NCI-H146 treated with DMSO at 0.1 percent for 48 hours (cell line): ENCODE results near the gene RREB1.
"Not testable (repeated sequence)": the region's sequence is repeated elsewhere in the genome, so short reads cannot be mapped to it uniquely, and the experiment has no call there.

Experiments used
- DNase-seq: peaks from one replicate; lab custom pipeline; 2025; ENCODE audit not compliant: unreplicated experiment; lab: John Stamatoyannopoulos, UW

Gene RREB1

DNA sequence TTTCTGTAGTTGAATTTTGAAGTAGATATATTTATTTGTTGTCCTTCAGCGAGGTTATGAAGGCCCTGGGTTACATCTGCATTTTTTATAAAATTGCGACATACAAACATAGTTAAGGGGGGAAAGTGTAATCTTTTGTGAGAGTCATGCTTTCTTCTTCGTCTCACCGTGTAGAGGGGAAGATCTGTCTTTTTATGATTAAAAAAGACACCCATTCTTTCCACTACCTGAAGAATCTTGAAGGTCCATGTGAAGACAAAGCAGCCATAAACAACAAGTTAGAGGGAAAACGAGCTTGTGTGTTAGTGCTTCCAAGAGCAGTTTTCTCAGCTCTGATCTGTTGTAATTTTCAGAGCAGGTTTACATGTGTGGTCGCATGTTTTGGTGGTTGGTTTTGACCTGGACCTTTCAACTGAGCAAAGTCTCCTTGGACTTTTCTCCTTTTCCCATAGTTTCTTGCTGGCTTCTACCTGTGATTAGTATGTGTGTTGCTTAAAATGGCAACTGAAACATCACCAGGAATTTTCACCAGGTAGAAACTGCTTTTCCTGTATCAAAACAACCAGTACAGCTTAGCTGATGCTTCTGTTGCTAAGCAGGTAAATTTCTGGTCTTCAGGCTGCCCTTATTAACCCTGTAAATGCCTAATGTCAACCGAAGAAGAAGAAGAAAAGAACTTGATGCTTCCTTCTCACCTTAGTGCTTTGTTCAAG, 37.3 kb downstream of the RREB1 start:
- DNase-seq: no peak

DNA sequence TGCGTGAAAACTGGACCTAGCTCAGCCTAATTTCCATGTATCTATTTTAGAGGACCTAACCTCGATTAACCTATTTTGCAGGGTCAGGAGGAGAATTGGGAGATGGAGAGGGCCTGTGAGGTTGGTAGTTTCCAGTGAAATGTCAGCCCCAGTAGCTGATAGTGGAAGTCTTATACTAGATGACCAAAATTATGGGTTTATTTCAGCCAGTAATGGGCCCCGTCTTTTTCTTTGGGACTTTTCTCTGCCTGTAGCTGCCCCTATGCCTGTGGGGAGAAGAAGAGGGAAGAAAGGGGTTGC, 37.8 kb downstream of the RREB1 start:
- DNase-seq: no peak

DNA sequence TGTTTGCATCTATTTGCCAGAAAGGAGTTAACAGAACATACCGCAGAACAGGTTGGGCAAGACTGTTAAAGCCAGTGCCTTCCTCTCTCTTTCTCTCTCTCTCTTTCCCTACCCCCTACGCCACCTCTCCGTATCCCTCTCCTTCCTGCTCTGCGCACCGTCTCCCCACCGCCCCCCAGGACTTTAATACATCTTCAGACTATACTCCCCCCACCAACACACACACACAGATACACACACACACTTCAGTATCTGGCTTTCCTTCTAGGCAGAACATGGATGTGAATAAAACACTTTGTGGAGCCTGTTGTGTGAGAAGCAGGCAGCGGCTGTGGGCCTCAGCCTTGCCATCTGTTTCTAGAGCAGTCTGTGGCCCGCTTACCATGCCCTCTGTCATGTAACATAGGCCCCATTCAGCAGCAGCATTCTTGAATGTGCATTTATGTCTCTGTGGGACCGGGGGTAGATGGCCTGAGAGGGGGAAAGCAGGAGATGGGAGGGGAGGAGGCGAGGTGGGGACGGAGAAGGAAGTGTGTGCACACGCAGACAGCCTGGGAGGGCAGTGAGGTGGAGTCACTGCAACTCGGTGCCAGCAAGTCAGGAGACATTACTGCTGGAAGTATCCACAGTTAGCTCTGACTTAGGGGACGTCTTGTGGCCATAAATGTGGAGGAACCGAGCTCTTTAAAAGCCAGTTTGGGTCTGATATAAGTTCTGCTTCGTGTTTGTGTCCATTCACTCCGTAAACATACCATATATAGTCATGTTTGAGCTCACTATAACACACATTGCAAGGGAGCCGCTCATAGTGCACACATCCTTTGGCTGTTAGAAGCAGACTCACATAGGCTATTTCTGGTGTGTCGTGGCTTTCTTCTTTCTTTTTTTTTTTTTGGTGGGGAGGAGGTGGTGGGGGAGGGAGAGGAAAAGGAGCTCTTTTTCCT, 38.4 kb downstream of the RREB1 start:
- DNase-seq: no peak

DNA sequence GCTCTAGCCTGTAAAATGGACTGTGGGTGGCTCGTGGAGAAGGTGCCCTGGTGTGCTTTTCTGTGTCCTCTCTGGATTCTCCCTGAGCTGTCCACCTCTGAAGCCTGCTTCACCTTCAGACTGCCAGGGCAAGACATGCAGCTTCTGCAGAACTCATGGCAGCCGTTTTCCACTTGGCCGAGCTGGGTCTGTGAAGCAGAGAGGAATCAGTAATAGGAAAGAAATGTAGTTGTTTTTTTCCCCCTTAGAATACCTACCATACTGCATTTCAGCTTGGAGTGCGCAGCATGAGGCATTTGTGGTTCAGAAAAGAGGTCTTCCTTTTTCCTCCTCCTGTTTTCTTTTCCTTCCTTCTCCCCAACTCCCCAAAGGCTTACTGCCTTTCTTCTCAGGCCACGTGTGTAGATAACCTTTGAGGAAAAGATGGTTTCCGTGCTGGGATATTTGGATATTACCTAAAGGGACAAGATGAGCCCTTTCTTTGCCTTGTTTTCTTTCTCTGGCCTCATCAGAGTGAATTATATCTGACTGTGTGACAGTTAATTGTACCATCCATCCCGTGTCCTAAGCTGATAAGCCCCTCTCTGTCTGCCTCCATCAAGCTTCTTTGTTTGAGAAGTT, 39.4 kb downstream of the RREB1 start:
- DNase-seq: no peak

DNA sequence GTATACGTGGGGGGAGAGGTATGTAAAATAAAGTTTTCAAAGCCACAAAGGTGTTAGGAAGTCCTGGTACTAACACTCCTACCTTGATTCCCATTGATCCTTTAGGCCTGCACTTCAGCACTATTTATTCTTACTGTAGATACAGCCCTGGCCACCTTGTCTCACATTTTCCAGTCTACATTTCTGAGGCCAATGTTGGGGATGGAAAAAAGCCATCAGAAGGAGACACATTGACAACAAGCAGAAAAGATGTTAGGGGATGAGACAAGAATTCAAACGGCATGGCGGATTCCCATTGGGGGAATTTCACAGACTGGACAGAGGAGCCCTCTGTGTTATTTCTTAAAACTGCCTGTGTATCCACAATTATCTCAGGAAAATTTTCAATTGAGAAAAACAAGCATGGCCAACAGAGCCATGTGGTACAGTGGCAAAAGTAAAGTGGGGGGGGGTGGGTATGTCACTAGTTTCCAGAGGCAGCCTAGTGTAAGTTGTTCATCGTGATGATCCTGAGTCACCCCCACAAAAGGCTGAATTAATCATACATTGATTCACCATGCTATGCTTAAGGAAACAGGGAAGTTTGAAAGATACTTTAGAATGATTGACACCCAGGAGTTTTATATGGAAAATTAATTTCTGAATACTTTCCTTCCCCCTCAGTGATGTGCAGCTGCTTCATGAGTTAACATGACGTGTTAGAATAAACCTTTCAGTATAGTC, 40.5 kb downstream of the RREB1 start:
- DNase-seq: no peak

DNA sequence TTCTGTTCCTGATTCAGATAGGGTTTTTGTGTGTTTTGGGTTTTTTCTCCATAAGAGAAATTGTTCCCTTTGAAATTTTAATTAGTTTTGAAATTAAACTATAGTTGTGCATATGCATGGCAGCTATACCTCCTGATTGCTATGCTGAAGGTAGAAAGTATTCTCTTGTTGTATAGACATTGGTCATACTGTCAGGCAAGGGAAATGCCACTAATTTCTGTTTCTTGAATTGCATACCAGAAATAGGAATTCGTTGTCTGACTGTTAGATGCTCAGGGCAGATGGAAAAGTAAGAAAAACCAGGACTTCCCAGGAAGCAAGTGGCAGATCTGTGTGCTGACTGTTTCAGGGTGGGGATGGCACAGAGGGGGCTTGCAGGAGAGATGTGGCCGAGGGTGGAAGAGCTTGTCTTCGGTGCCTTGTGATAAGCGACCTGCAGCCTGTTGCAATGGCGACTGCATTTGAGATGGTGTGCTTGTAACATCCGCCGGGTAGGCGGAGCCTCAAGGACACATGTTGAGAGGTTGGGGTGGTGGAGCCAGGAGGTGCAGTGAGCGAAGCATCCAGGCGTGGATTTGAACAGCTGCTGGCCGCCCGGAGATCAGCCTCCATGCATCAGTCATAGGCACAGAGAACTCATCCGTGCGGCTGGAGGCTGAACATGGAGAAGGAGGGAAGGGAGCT, 42.8 kb downstream of the RREB1 start:
- peak; percentile 62 for DNase-seq

DNA sequence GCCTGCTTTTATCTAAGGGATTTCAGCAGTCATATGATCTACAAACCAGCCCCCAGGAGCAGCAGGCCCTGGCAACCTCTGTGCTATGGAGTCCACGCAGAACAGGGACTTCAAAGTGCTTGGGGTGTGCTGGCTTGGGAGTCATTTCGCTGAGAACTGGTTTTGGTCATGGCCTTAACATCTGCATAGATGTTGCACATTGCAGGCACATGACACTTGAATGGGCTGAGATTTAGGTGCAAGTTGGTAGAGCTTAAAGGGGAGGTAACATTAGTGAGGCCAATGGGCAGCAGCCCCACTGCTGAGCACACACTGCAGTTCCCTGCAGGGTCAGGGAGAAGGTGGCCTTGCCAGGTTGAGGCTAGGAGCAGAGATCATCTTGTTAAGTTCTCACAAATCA, 43.6 kb downstream of the RREB1 start:
- DNase-seq: no peak

DNA sequence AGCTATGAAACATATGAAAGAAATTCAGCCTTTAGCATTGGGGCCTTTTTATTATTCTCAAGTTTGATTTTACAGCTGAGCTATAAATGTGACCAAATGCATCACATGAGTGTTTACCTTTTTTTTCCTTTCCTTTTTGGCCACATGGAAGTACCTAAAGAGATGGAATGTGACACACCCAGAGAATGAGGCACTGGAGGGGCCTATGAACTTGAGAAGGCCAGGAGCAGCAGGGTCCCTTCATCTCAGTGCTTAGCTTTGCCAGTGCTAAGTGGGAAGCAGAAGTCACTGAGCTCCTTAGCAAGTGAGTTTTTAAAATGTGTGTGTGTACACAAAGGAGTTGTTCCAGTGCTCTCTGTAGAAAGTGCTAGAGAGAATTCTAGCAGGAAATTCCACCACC, 44.7 kb downstream of the RREB1 start:
- DNase-seq: no peak

DNA sequence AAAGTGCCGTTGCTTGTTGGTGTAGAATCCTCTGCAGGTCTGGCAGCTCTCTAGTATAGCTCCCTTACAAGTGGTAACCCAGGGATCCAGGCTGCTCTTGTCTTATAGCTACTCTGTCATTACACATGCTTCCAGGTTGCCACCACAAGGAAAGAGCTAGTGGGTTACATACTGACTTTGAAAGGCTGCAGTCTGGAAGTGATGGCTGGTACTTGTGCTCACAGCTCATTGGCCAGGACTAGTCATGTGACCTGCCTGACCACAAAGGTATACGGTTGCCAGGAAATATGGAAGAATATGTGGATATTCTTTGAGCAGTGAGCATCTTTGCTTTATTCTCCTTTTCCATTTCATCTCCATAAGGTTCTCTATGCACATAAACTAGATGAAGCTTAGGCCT, 46.0 kb downstream of the RREB1 start:
- DNase-seq: no peak

DNA sequence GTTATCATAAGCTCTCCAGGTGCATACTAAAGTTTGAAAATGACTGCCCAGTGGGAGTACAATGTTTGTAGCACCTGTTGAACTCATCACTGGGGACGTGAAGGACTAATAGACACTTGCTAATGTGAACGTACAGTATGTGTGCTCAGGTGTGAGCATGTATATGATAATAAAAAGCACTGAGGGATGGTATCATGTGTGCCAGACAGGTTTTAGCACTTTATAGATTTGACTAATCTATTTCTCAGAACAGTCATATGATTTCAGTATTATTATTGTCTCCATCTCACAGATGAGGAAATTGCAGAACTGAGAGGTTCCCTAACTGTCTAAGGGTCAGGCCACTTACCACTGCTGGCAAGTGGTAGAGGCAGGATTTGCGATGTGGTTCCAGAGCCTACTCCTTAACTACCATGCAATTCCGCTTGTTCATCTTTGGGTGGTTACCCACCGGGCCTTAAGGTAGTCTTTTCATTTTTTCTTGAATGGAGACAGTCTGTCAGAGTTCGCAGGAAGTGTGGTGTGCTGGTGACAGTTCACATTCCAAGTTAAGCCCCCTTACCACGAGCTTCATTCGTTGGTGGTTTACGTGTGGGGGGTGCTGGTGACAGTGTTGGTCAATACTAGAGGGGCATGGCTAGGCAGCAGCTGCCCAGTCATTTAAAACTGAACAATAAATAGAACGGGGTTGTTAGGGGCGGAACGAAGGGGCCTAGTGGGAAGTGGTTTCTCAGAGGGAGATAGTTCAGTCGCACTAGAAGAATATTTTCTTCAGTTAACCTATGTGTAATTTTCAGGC, 46.8 kb downstream of the RREB1 start:
- DNase-seq: peak; percentile 16

DNA sequence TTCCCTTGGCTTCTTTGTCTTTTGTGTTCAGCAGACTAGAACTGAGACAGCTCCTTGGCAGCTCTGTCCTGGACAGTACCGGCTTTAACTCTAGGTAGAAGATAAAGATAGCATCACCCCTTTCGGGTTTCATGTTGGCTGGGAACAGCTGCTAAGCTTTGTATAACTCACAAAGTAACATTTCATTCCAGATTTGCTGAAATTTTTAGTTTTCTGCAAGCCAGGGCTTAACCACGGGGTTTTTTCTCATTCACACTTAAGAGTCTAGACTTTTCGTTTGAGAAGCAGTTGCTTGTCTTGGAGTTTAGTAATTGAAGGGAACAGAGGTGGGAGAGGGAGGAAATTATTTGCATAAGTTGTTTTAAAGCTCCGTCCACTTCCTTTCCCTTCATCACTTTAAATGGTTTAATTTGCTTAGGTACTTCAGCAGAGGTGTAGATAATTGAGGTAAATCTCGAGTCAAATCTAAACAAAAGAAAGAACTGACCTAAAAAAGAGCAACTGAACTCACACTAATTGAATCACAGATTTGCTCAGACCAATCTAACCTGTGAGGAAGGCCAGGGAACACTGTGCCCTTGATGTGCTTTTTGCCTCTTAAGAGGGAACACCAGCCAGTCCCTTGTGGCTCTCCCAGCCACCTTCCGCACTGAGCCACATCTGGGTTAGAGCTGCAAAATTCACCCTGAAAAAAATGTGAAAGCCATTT, 48.3 kb downstream of the RREB1 start:
- DNase-seq: no peak

DNA sequence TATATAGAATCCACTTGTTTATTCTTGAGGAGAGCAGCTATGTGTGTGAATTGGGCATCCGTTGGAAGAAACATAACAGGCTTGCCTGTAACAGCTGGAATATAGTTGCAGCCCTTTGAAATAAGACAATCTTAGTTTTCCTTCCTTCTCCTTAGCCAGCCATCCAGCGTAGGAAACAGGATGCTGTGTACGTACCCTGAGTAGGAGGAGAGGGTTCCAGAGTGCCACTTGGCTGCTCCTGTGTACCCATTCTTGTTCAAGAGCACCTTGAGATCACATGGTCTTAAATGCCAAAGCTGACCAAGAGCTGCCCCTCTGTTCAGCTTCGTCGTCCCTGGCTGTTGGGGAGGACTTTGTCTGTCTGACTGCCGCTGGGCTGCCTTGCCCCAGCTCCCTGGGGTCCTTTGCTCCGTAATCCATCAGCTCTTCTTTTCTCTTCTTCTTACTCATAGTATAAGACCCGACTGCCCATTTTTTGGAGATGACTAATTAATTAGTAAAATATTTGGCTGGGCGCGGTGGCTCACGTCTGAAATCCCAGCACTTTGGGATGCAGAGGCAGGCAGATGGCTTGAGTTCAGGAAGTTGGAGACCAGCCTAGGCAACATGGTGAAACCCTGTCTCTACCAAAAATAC, 49.0 kb downstream of the RREB1 start:
- no peak for DNase-seq

DNA sequence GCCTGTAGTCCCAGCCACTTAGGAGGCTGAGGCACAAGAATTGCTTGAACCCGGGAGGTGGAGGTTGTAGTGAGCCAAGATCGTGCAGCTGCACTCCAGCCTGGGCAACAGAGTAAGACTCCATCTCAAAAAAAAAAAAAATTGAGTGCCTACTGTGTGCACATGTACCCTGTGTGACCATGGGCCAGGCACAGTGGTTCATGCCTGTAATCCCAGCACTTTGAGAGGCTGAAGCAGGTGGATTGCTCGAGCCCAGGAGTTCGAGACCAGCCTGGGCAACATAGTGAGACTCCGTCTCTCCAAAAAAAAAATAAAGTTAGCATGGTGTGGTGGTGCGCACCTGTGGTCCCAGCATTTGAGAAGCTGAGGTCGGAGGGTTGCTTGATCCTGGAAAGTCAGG, 49.5 kb downstream of the RREB1 start:
- not testable (repeated sequence) for DNase-seq

DNA sequence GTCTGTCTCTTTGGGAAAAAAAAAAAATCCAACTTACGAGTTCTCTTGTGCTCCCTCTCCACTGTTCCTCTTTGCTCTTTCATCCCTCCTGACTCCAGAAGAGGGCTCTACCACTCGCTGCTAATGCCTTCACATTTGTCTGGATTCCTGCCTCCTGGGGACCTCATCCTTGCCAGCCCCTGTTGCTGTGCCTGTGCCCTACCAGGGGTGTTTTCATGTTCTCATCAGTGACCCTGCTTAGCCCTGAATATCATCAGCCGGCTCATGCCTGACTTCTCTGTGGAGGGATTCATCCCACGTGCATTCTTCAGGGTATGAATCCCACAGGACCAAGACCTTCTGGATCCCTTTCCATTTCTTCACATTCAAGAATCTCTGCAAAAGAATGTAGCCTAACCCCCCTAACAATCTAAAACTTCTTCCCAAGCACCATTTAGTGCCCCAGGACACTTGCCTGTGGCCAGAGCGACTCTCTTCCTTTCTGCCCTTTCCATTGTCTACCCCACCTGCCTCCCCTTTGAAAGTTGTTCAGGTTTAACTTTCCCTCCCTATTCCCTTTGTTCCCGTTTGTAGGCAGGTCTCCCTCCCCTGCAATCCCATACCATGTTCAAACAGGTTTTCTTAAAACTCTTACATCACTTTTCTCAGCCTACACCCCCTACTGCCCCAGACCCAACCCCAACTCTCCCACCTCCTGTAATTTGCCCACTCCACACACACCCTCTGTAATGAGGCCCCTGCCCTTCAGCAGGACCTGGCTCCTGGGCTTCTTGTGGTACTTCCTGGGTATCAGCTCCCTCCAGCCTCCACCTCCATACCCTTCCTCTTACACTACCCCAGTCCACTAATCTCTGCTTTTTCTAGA, 50.2 kb downstream of the RREB1 start:
- DNase-seq: no peak

DNA sequence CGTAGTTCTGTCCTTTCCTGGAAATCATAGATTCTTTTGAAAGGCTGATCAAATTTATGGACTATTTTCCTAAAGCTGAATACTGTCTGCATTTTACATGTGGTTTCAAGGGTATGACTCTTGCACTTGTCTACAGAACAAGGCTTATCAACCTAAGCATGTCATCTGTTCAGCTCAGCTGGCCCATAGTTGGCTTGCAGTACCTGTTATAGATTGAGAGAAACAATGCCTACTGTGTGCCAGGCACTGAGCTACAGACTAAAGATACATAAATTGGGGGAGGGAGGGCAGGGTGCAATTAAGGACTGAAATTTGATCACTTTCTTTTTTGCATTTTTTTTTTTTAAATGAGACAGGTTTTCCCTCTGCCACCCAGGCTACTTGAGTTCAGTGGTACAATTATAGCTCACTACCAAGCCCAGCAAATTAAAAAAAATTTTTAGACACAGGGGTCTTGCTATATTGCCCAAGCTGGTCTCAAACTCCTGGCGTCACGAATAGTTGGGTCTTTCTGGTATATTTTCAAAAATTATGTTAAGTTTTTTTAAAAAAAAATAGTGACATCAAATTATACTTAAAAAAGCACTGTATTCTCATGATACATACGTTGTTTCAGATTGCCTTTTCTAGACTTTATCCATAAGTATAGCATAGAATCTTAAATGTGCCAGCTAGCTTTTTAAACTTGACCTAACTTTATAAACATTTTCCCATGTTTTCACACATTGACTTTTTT, 52.2 kb downstream of the RREB1 start:
- no peak for DNase-seq

DNA sequence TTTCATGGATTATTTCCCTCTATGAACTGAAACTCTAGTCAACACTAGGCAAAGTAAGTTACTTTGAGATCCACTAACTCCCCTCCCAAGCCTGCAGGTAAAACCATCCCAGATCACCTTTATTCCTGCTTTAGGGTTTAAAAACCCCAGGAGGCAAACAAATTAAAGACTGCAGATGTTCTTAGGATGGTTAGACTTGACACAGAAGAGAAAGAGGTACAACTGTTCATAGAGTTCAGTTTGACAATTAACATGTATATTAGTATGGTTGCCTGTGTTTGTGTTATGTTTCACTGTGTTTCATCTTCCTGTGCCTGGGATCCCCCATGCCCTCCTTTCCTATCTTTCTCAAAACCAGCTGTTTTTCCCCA, 53.5 kb downstream of the RREB1 start:
- DNase-seq: no peak

DNA sequence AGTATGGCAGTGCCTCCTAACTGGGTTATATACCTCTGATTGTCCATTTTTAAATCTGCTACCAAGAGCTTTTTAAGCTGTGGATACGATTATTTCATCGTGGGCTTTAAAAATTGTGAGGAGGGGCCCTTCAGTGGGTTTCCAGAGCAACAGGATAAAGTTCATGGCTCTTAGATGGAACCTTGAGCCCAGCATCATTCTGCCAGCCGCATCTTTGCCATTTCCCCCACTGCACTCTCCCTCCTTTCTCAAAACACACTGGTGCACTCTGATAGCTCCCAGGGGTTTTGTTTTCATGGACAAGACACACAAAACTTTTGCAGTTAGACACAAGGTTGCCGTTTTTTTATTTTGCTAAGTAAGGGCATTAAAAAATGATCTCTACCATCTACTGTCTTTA, 54.1 kb downstream of the RREB1 start:
- no peak for DNase-seq
